Adrenal gland (tissue), 12 donors: ENCODE results near the gene ARHGEF28. TPM values are rescaled to one million over a fixed set of nuclear protein-coding genes. Genes with fewer than 3 reads are reported as not detected.

Experiments
- DNase-seq, 7 donors: peaks; one replicate each; pipeline ENCODE4 v3.0.0-alpha.2; 2019 to 2020
- H3K27ac ChIP-seq, 5 donors: fragments of 200-600 bp; sonication (generic) in 4 of 5; 1 replicate in 3 of 5; 2 replicates in 2 of 5; pipeline versions ENCODE4 v1.5.1 to v1.8.0; 2016 to 2020; ENCODE audit warnings: mild to moderate bottlenecking in 1 of 5
- H3K27me3 ChIP-seq: fragments of 200-600 bp; 2 replicates; pipeline ENCODE4 v1.8.0; 2021
- H3K36me3 ChIP-seq, 2 donors: fragments of 200-600 bp; replicated peaks in 1 of 2; 1 replicate in 1 of 2; 2 replicates in 1 of 2; pipeline versions ENCODE4 v1.5.1 to v1.8.0; 2018 to 2022
- H3K4me1 ChIP-seq, 2 donors: fragments of 200-600 bp; replicated peaks in 1 of 2; 1 replicate in 1 of 2; 2 replicates in 1 of 2; pipeline versions ENCODE4 v1.5.1 to v1.8.0; 2018 to 2021
- H3K4me3 ChIP-seq, 4 donors: fragments of 200-600 bp; sonication (generic) in 3 of 4; one replicate each; pipeline ENCODE4 v1.5.1; 2016 to 2018
- H3K9me3 ChIP-seq, 3 donors: fragments of 200-600 bp; sonication (generic) in 1 of 3; replicated peaks in 1 of 3; 1 replicate in 2 of 3; 2 replicates in 1 of 3; pipeline versions ENCODE4 v1.5.1 to v1.8.0; 2016 to 2021
- CTCF ChIP-seq, 6 experiments: fragments of 450-650 bp in 4 of 6; fragments of 200-600 bp in 2 of 6; sonication (generic) in 1 of 6; IDR thresholded peaks; 1 replicate in 5 of 6; 2 replicates in 1 of 6; pipeline versions ENCODE4 v1.5.1 to v1.8.0; 2016 to 2021; ENCODE audit warnings: antibody characterized with exemption in 6 of 6, mild to moderate bottlenecking in 2 of 6, moderate library complexity in 1 of 6
- POLR2A ChIP-seq, 2 donors: fragments of 450-650 bp; IDR thresholded peaks; one replicate each; pipeline ENCODE4 v1.6.1; 2017; ENCODE audit warnings: antibody characterized with exemption in 2 of 2, mild to moderate bottlenecking in 2 of 2, moderate library complexity in 1 of 2
- WGBS, 4 donors: extraction: QIAGEN DNeasy Blood & Tissue Kit in 2 of 4; methylation state at CpG; one replicate each; pipeline versions ENCODE4 v1.1.5 to v1.1.7; 2013 to 2017; 5-methylcytosine and 5-hydroxymethylcytosine counted together
- intact Hi-C, 2 donors: fragments of 100-400 bp; cut with DNase I; formaldehyde crosslinking; loops; one replicate each; pipeline versions ENCODE4 v1.14.1 to v1.15.0; 2022 to 2023
- polyA plus RNA-seq, 3 donors: library from polyadenylated mRNA; stranded (reverse); fragments of 200-250 nt in 2 of 3; fragments of 350-450 nt in 1 of 3; fragmentation: Illumina TruSeq in 1 of 3; extraction: RNeasy Lipid Tissue Mini Kit (QIAGEN cat#74804) in 1 of 3; gene quantifications; one replicate each; pipeline ENCODE4 v1.2.3, GENCODE V29; 2013 to 2014
- total RNA-seq, 9 donors: library from RNA; depleted of rRNA in 4 of 9; stranded (reverse); fragments of >200 nt in 4 of 9; fragments of 120-200 nt in 1 of 9; fragmentation: NEBNext Ultra II Directional in 1 of 9; extraction: Animal tissue kit (Norgen Biotek cat#: 25700) in 1 of 9; gene quantifications; one replicate each; pipeline versions ENCODE4 v1.1.0 to v1.2.4, GENCODE V29; 2013 to 2023
- donor health status: healthy with polysubstance abuse.
- donor health status: Bipolar disorder and iron deficiency.
- donor health status: DM: yes; HTN: yes; CAD: no.
- donor health status: DM: no; HTN: no; CAD: no.
- donor health status: DM: no; HTN: no; CAD: no.
- donor health status: DM: yes; HTN: yes; CAD: no.

The ARHGEF28 gene
- total and polyA plus RNA-seq, 12 donors = 25.3 to 138 (median 42.4) TPM

- H3K27ac ChIP-seq = no peak overlapping the region
- no peak overlapping the region for H3K4me3 ChIP-seq
- H3K4me1 ChIP-seq = peaks cover 26 to 35% of the 10 kb centered on the region in 2 donors
- TF ChIP-seq CTCF (IDR thresholded peaks at IDR 0.05) (no peak), POLR2A (IDR thresholded peaks at IDR 0.05) (no peak)
- no peaks in the 10 kb centered on the region for H3K36me3 ChIP-seq
- no peaks in the 10 kb centered on the region for H3K27me3 ChIP-seq
- intact Hi-C loops = no loop called here
- H3K9me3 ChIP-seq = no peaks in the 10 kb centered on the region
- no peak for DNase-seq
- WGBS, 4 donors = 65 to 89% (median 72%) methylated on average over 4 of the region's 4 CpGs
These were observed 42.0 kb downstream of the ARHGEF28 start for GRCh38 chr5:73668017-73668416.

DNA sequence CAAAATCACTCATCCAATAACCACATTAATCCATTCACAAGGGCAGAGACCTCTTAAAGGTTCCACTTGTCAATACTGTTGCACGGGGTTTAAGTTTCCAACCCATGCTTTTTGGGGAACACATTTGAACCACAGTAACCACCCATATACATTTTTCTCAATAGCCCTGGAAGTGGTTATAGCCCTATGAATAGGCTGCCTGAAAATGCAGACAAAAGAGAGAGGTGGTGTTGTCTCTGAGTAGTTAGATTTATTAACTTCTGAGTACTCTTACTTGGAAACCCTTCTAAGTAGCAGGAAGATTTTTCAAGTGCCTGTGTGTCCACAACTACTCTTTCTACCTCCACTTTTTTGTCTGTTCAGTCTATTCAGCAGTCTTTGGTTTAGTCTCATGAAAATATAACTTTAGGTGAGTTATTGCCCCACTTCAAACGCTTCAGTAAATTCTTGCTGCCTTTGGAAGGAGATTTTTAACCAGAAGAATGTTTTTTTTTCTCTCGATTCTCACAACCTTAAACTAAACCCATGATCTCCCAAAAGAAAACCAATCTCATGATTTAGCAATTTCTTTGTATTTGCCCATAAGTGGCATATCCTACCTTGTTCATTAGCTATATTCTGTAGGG is 42.6 kb downstream of the ARHGEF28 start:
- H3K4me3 ChIP-seq = no peak overlapping the region

GRCh38 chr5:73670731-73671130 is 44.7 kb downstream of the ARHGEF28 start:
- H3K4me1 ChIP-seq = peaks cover 30 to 34% of the 10 kb centered on the region in 2 donors

More for the DNA sequence above, 42.6 kb downstream of the ARHGEF28 start:
- intact Hi-C loops = no loop called here
- H3K36me3 ChIP-seq = no peaks in the 10 kb centered on the region
- no peaks in the 10 kb centered on the region for H3K27me3 ChIP-seq
- no peak for DNase-seq
- H3K9me3 ChIP-seq = no peaks in the 10 kb centered on the region
- 68 to 83% (median 76%) methylated on average over 3 of the region's 3 CpGs for WGBS, 4 donors
- H3K4me1 ChIP-seq = peaks cover 26 to 35% of the 10 kb centered on the region in 2 donors
- TF ChIP-seq POLR2A (IDR thresholded peaks at IDR 0.05) (no peak), CTCF (IDR thresholded peaks at IDR 0.05) (no peak)
- H3K27ac ChIP-seq = no peak overlapping the region

DNA sequence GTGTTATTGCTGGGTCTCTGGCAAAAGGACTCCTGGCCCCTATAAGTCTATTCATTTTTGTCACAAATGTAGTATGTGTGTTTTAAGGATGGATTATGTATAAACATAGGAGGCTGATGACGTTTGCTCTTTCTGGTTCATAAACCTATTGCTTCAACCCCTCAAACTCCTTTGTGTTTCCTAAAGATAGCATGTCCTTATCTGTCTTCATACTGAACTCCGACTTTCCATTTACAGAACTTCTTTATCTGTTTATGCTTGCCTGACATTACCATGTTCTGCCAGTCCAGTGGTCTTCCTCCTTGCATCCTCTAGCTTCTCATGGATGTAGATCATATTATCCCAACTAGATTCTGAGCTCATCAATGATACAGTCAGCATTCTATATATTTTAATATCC is 46.1 kb downstream of the ARHGEF28 start:
- Histone ChIP-seq H3K27ac (peak overlapping the region in 2 of 5 donors; percentile 69 to 84), H3K9me3 (no peaks in the 10 kb centered on the region), H3K4me1 (peaks cover 28 to 31% of the 10 kb centered on the region in 2 donors), H3K27me3 (no peaks in the 10 kb centered on the region), H3K4me3 (no peak overlapping the region), H3K36me3 (no peaks in the 10 kb centered on the region)
- no peak for TF ChIP-seq POLR2A (IDR thresholded peaks at IDR 0.05)
- TF ChIP-seq CTCF (IDR thresholded peaks at IDR 0.05) = no peak
- WGBS, 4 donors = 66 to 77% (median 71%) methylated on average over 2 of the region's 2 CpGs
- intact Hi-C loops = no loop called here
- no peak for DNase-seq

More at GRCh38 chr5:73670731-73671130, 44.7 kb downstream of the ARHGEF28 start:
- intact Hi-C loops = no loop called here
- DNase-seq = no peak
- Histone ChIP-seq H3K27ac (no peak overlapping the region), H3K9me3 (no peaks in the 10 kb centered on the region), H3K27me3 (no peaks in the 10 kb centered on the region), H3K4me3 (no peak overlapping the region), H3K36me3 (no peaks in the 10 kb centered on the region)
- 90 to 95% (median 94%) methylated on average over 3 of the region's 3 CpGs for WGBS, 4 donors
- TF ChIP-seq POLR2A (IDR thresholded peaks at IDR 0.05) (no peak), CTCF (IDR thresholded peaks at IDR 0.05) (no peak)
